Nucleus accumbens (tissue), 56 donors: ENCODE results near the gene MR1.
A peak's percentile ranks its signal among the peaks of the same experiment; 100 is the strongest.
"Not testable (repeated sequence)": the region's sequence is repeated elsewhere in the genome, so short reads cannot be mapped to it uniquely, and the experiment has no call there.

Source experiments
- DNase-seq, 56 donors: peaks; one replicate each; lab custom pipeline; 2025; lab: John Stamatoyannopoulos, UW

Gene MR1

GRCh38 chr1:181028196-181028595, 5.6 kb upstream of the MR1 start:
- no peak for DNase-seq

- DNase-seq: no peak
Measured at GRCh38 chr1:181028615-181029014, 5.2 kb upstream of the MR1 start.

- no peak for DNase-seq
Measured at GRCh38 chr1:181032535-181032934, 1.2 kb upstream of the MR1 start.

GRCh38 chr1:181033128-181033798, 520 bp upstream of the MR1 start:
- peak in 20 of 56 donors; percentile 4 to 56 (median 12) for DNase-seq

- not testable (repeated sequence) for DNase-seq
Measured at GRCh38 chr1:181035210-181035609, 1.4 kb downstream of the MR1 start.

- DNase-seq: no peak
Measured at GRCh38 chr1:181036107-181036836, 2.5 kb downstream of the MR1 start.

- no peak for DNase-seq
Measured at GRCh38 chr1:181037386-181037785, 3.6 kb downstream of the MR1 start.

GRCh38 chr1:181038399-181038873, 4.7 kb downstream of the MR1 start:
- DNase-seq: peak in 29 of 56 donors; percentile 2 to 54 (median 25)

- no peak for DNase-seq
Measured at GRCh38 chr1:181040284-181040865, 6.6 kb downstream of the MR1 start.

GRCh38 chr1:181043025-181043888, 9.5 kb downstream of the MR1 start:
- DNase-seq: no peak

GRCh38 chr1:181044449-181044966, 10.7 kb downstream of the MR1 start:
- no peak for DNase-seq

- DNase-seq: not testable (repeated sequence)
Measured at GRCh38 chr1:181045946-181046345, 12.2 kb downstream of the MR1 start.

- DNase-seq: no peak
Measured at GRCh38 chr1:181049378-181049777, 15.6 kb downstream of the MR1 start.

GRCh38 chr1:181050922-181051321, 17.1 kb downstream of the MR1 start:
- no peak for DNase-seq

GRCh38 chr1:181056560-181056959, 22.8 kb downstream of the MR1 start:
- DNase-seq: no peak

GRCh38 chr1:181057079-181057478, 23.3 kb downstream of the MR1 start:
- DNase-seq: no peak

- no peak for DNase-seq
Measured at GRCh38 chr1:181059435-181059834, 25.7 kb downstream of the MR1 start.

- no peak for DNase-seq
Measured at GRCh38 chr1:181060066-181060465, 26.3 kb downstream of the MR1 start.

GRCh38 chr1:181060947-181061346, 27.2 kb downstream of the MR1 start:
- DNase-seq: not testable (repeated sequence)

- no peak for DNase-seq
Measured at GRCh38 chr1:181061487-181061886, 27.7 kb downstream of the MR1 start.
